GM12801 (cell line): ENCODE results near the gene CDYL.

Experiments
- TF ChIP-seq, protein P1 (sequence below): IDR thresholded peaks from one replicate; pipeline ENCODE4 v1.5.1; 2011; ENCODE audit warnings: control low read depth; ENCODE audit not compliant: insufficient read length; ENCODE audit errors: extremely low read depth

CDYL gene

DNA sequence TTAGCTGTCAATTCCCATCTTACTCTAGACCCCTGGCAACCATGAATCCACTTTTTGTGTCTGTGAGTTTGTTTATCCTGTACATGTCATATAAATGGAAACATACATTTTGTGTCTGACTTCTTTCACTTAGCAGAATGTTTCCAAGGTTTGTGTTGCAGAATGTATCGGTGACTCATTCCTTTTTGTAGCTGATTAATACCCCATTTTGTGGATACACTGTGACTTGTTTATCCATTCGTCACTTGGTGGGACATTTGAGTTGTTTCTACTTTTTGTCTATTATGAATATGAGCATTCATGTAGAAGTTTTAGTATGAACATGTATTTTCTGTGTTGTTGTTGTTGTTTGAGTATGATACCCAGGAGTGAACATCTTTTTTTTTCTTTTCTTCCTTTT lies 21.4 kb downstream of the CDYL start:
- TF ChIP-seq, protein P1, sequence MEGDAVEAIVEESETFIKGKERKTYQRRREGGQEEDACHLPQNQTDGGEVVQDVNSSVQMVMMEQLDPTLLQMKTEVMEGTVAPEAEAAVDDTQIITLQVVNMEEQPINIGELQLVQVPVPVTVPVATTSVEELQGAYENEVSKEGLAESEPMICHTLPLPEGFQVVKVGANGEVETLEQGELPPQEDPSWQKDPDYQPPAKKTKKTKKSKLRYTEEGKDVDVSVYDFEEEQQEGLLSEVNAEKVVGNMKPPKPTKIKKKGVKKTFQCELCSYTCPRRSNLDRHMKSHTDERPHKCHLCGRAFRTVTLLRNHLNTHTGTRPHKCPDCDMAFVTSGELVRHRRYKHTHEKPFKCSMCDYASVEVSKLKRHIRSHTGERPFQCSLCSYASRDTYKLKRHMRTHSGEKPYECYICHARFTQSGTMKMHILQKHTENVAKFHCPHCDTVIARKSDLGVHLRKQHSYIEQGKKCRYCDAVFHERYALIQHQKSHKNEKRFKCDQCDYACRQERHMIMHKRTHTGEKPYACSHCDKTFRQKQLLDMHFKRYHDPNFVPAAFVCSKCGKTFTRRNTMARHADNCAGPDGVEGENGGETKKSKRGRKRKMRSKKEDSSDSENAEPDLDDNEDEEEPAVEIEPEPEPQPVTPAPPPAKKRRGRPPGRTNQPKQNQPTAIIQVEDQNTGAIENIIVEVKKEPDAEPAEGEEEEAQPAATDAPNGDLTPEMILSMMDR, result no peak

- TF ChIP-seq, protein P1, result no peak
Observed at GRCh38 chr6:4799912-4800311, 23.7 kb downstream of the CDYL start.

- TF ChIP-seq, protein P1, result no peak
Observed at GRCh38 chr6:4800662-4801061, 24.5 kb downstream of the CDYL start.

GRCh38 chr6:4801491-4802110 lies 25.4 kb downstream of the CDYL start:
- TF ChIP-seq, protein P1, result no peak

DNA sequence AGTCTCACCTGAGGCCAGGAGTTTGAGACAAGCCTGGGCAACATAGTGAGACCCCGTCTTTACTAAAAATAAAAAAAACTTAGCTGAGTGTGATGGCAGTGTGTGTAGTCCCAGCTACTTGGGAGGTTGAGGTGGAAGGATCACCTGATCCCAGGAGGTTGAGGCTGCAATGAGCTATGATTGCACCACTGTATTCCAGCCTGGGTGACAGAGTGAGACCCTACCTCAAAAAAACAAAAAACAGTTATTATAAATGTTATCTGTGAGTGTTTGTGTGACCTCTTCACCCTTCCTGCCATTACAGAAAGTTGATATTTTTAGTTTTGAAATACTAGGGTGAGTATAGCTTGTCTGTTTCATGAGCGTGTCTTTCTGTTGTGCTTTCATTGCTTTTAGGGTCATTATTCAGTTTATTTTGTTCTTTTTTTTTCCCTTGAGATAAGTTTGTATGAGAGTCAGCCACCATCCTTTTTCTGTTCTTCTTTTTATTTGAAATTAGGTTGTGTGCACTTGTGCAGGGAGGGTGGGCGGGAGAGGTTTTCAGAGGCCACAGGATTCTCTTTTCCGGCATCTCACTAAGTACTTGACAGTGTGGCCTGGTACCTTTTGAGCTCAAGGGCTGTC lies 26.2 kb downstream of the CDYL start:
- TF ChIP-seq, protein P1, result no peak

DNA sequence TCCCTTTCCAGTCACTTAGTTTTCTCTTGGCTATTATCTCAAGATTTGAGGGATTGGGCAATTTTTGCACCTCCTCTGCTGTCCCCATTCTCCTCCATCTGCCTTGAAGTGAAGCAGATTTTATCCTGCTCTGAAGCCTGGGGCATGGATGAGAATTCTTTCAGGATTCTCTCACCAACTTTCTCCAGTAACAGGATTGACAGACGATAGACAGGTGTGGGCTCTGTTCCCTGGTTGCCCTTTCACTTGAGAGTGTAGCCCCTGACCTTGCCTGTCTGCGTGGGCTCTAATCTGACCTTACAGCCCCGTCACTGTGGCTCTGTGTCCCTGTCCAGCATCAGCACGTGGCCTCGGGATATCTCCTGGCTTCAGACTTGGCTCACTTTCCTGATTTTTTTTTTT lies 27.1 kb downstream of the CDYL start:
- TF ChIP-seq, protein P1, result no peak

- TF ChIP-seq, protein P1, result no peak
Observed at GRCh38 chr6:4804095-4804494, 27.9 kb downstream of the CDYL start.
